ENCODE measurements around the gene SNRNP48. TPM values are rescaled to one million over a fixed set of nuclear protein-coding genes. Genes with fewer than 3 reads are reported as not detected.

SNRNP48 gene
- total RNA-seq, 4 donors from 2014 or later = 8.8 to 15.3 (median 10.7) TPM

DNA sequence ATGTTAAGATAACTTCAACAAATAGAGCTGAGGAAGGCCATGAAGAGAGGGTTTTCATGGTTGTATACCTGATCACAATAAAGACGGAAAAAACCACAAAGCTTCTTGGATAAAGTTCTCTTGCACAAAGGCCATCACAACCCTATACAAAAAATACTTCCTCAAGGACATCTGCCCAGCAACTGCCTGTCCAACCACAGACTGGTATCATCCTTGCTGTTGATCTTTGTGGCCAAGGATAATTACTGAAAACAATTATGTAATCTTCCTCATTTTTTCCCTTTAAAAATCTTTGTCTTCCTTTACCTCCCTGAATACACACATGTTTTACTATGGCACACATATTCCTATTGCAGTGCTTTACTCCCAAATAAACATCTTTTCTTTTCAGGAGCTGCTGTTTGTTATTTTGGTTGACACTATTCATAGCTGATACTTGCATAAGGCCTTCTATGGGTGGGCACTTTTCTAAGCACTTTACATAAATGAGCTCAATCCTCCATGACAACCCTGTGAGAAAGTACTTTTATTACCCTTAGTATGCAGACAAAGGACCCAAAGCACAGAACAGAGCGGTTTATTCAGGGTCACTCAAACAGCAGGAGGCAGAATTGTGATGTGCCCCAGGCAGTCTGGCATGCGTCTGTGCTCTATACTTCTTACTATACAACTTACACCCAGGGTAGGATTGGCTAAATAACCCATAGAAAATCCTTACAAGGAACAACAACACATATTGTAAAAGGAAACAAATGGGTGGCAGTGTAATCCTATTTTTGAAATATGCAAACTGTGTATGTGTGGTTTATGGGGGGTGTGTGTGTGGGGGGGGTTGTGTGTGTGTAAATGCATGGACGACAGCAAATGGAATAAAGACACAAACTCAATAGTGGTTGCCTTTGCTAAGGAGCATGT lies 35.1 kb downstream of the SNRNP48 start:
- no peak for TF ChIP-seq POLR2A (IDR thresholded peaks at IDR 0.05)
- TF ChIP-seq, protein P1, sequence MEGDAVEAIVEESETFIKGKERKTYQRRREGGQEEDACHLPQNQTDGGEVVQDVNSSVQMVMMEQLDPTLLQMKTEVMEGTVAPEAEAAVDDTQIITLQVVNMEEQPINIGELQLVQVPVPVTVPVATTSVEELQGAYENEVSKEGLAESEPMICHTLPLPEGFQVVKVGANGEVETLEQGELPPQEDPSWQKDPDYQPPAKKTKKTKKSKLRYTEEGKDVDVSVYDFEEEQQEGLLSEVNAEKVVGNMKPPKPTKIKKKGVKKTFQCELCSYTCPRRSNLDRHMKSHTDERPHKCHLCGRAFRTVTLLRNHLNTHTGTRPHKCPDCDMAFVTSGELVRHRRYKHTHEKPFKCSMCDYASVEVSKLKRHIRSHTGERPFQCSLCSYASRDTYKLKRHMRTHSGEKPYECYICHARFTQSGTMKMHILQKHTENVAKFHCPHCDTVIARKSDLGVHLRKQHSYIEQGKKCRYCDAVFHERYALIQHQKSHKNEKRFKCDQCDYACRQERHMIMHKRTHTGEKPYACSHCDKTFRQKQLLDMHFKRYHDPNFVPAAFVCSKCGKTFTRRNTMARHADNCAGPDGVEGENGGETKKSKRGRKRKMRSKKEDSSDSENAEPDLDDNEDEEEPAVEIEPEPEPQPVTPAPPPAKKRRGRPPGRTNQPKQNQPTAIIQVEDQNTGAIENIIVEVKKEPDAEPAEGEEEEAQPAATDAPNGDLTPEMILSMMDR (IDR thresholded peaks at IDR 0.05) = no peak
- DNase-seq (ENCODE audit: low spot score in 2 of 2) = no peak
- H3K4me3 ChIP-seq (ENCODE audit: low read depth, poor library complexity, severe bottlenecking) = no peak overlapping the region
- 68 to 77% methylated on average over 4 of the region's 4 CpGs for WGBS, 2 donors
- intact Hi-C loops (cut with DNase I; ENCODE audit: low total_unique reads) = no loop called here

DNA sequence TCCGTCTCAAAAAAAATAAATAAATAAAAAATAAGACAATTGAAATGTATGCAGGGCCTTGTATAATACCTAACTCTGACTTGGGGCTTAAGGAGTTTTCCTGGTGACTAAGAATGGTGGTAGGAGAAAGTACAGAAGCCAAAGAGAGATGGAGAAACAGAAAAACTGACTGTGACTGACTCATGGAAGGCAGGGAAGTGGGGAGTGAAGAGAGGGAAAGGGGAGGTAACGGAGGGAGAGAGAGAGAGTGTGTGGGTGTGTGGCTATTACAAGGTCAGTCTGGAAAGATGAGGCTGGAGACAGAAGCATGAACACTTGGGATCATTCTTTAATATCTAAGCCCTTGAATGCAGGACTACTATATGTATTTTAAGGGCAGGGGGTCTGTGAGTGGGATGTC lies 38.5 kb downstream of the SNRNP48 start:
- intact Hi-C loops (cut with DNase I; ENCODE audit: low total_unique reads) = no loop called here
- no peak overlapping the region for H3K4me3 ChIP-seq (ENCODE audit: low read depth, poor library complexity, severe bottlenecking)
- no peak for DNase-seq (ENCODE audit: low spot score in 2 of 2)
- WGBS, 2 donors = 78 to 81% methylated on average over 2 of the region's 2 CpGs
- no peak for TF ChIP-seq POLR2A (IDR thresholded peaks at IDR 0.05)
- TF ChIP-seq, protein P1 (IDR thresholded peaks at IDR 0.05) = no peak

DNA sequence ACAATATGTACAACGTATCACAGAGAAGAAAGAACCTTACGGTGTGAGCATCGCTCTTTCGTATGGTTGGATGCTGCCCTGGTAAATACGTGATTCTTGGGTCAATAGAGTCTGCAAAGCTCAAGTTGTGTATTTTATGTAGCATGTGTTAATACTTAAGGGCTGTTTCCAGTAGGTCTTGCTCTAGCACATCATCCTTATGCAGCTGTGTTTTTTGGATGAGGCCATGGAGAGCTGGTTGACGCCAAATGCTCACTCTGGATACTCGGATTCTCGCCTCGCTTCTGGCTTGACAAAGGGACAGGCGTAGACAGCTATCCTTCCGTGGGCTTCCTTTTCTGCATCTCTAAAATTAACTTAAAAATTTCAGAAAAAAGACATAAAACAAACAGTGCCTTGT lies 38.9 kb downstream of the SNRNP48 start:
- intact Hi-C loops (cut with DNase I; ENCODE audit: low total_unique reads) = no loop called here
- WGBS, 2 donors = 64 to 68% methylated on average over 11 of the region's 11 CpGs
- no peak overlapping the region for H3K4me3 ChIP-seq (ENCODE audit: low read depth, poor library complexity, severe bottlenecking)
- TF ChIP-seq, protein P1 (IDR thresholded peaks at IDR 0.05) = no peak
- no peak for TF ChIP-seq POLR2A (IDR thresholded peaks at IDR 0.05)
- DNase-seq (ENCODE audit: low spot score in 2 of 2) = no peak

DNA sequence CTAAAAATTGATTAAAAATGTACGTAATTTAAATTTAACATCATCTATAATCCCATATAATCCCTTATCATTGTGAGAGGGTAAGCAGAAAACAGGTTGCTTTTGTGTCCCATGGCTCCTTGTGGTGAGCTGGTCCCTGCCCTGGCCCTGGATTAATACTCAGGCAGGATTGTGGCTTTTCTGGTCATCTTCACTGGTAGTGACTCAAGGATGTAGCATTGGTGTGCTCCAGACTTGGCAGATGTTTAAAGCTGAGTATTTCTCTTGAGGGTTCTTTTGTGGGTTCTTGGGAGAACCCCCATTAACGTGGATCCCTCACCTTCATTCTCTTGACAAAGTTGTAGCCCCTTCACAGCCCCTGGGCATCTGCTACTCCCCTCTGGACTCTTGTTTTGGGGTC lies 39.3 kb downstream of the SNRNP48 start:
- no peak overlapping the region for H3K4me3 ChIP-seq (ENCODE audit: low read depth, poor library complexity, severe bottlenecking)
- 42 to 43% methylated on average over 2 of the region's 2 CpGs for WGBS, 2 donors
- intact Hi-C loops (cut with DNase I; ENCODE audit: low total_unique reads) = no loop called here
- TF ChIP-seq, protein P1 (IDR thresholded peaks at IDR 0.05) = no peak
- no peak for TF ChIP-seq POLR2A (IDR thresholded peaks at IDR 0.05)
- no peak for DNase-seq (ENCODE audit: low spot score in 2 of 2)

DNA sequence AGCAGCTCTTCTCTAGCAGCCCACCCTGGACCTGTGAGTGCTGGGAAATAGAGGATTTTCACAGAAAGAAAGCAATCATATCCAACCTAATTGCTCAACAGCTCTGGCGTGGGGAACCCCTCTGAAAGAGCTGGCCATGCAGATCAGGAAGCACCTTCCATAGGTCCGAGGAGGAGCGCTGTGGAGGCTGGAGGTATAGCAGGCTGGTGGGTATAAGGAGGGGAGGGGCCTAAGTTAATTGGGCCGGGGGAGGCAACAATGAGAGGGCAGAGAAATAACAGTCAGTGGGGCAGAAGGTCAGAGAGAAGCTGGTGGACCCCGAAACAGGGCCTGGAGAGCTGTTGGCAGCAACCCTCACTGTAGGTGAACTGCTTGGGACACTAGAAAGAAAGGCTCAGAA lies 40.8 kb downstream of the SNRNP48 start:
- no peak for DNase-seq (ENCODE audit: low spot score in 2 of 2)
- no peak for TF ChIP-seq POLR2A (IDR thresholded peaks at IDR 0.05)
- TF ChIP-seq, protein P1 (IDR thresholded peaks at IDR 0.05) = no peak
- intact Hi-C loops (cut with DNase I; ENCODE audit: low total_unique reads) = no loop called here
- 84 to 91% methylated on average over 5 of the region's 5 CpGs for WGBS, 2 donors
- no peak overlapping the region for H3K4me3 ChIP-seq (ENCODE audit: low read depth, poor library complexity, severe bottlenecking)
